Stomach (tissue), 9 donors: ENCODE measurements around the gene TACC3. TPM values are rescaled to one million over a fixed set of nuclear protein-coding genes. Genes with fewer than 3 reads are reported as not detected.

Source experiments
- DNase-seq, 2 donors: peaks; one replicate each; pipeline versions ENCODE4 v3.0.0 to v3.0.0-alpha.2; 2013 to 2019
- H3K27ac ChIP-seq, 5 donors: fragments of 200-600 bp in 4 of 5; sonication (generic) in 4 of 5; one replicate each; pipeline ENCODE4 v1.5.1; 2013 to 2019; ENCODE audit warnings: mild to moderate bottlenecking in 1 of 5, moderate library complexity in 1 of 5
- H3K27me3 ChIP-seq, 3 donors: fragments of 200-600 bp; sonication (generic); one replicate each; pipeline ENCODE4 v1.5.1; 2017 to 2019; ENCODE audit warnings: mixed run types in 1 of 3
- H3K36me3 ChIP-seq, 4 donors: fragments of 200-600 bp; sonication (generic); 1 replicate in 3 of 4; 2 replicates in 1 of 4; pipeline ENCODE4 v1.5.1; 2016 to 2019
- H3K4me1 ChIP-seq, 4 donors: fragments of 200-600 bp; sonication (generic); one replicate each; pipeline ENCODE4 v1.5.1; 2016 to 2019
- H3K4me3 ChIP-seq, 4 donors: fragments of 200-600 bp; sonication (generic) in 3 of 4; one replicate each; pipeline ENCODE4 v1.5.1; 2016 to 2019; ENCODE audit warnings: mild to moderate bottlenecking in 1 of 4
- H3K9me3 ChIP-seq, 4 donors: fragments of 200-600 bp; sonication (generic); one replicate each; pipeline ENCODE4 v1.5.1; 2016 to 2019
- EP300 ChIP-seq: sonication (generic); formaldehyde crosslinking; IDR thresholded peaks from one replicate; pipeline ENCODE4 v1.6.1; 2017; ENCODE audit warnings: antibody characterized with exemption
- POLR2A ChIP-seq, 4 donors: fragments of 450-650 bp; IDR thresholded peaks; one replicate each; pipeline ENCODE4 v1.6.1; 2016; ENCODE audit warnings: antibody characterized with exemption in 4 of 4, control low read depth in 2 of 4, mild to moderate bottlenecking in 1 of 4, moderate library complexity in 1 of 4
- POLR2AphosphoS5 ChIP-seq, 3 donors: sonication (generic); formaldehyde crosslinking; IDR thresholded peaks; one replicate each; pipeline ENCODE4 v1.6.1; 2016; ENCODE audit warnings: antibody characterized with exemption in 3 of 3
- WGBS, 5 donors: extraction: QIAGEN DNeasy Blood & Tissue Kit in 3 of 5; methylation state at CpG; one replicate each; pipeline versions ENCODE4 v1.1.5 to v1.1.7; 2013 to 2018; 5-methylcytosine and 5-hydroxymethylcytosine counted together
- intact Hi-C: fragments of 100-400 bp; cut with DNase I; formaldehyde crosslinking; loops from one replicate; pipeline ENCODE4 v1.15.1; 2023; ENCODE audit warnings: low total_unique reads
- polyA plus RNA-seq, 3 donors: library from polyadenylated mRNA; stranded (reverse); fragments of 200-250 nt; gene quantifications; one replicate each; pipeline ENCODE4 v1.2.3, GENCODE V29; 2013
- total RNA-seq, 5 donors: library from RNA; depleted of rRNA; stranded (reverse); fragments of >200 nt; gene quantifications; one replicate each; pipeline versions ENCODE4 v1.1.0 to v1.2.3, GENCODE V29; 2014 to 2016
- TF ChIP-seq, protein P1 (sequence below), 7 experiments: fragments of 450-650 bp in 4 of 7; fragments of 200-600 bp in 3 of 7; sonication (generic) in 3 of 7; IDR thresholded peaks; one replicate each; pipeline ENCODE4 v1.5.1; 2016 to 2019; ENCODE audit warnings: antibody characterized with exemption in 7 of 7, control low read depth in 2 of 7, mild to moderate bottlenecking in 1 of 7
- donor health status: healthy with polysubstance abuse.
- donor health status: Bipolar disorder and iron deficiency.
- donor health status: healthy.

The TACC3 gene
- total and polyA plus RNA-seq, 8 donors = 7.2 to 74.1 (median 24.8) TPM

DNA sequence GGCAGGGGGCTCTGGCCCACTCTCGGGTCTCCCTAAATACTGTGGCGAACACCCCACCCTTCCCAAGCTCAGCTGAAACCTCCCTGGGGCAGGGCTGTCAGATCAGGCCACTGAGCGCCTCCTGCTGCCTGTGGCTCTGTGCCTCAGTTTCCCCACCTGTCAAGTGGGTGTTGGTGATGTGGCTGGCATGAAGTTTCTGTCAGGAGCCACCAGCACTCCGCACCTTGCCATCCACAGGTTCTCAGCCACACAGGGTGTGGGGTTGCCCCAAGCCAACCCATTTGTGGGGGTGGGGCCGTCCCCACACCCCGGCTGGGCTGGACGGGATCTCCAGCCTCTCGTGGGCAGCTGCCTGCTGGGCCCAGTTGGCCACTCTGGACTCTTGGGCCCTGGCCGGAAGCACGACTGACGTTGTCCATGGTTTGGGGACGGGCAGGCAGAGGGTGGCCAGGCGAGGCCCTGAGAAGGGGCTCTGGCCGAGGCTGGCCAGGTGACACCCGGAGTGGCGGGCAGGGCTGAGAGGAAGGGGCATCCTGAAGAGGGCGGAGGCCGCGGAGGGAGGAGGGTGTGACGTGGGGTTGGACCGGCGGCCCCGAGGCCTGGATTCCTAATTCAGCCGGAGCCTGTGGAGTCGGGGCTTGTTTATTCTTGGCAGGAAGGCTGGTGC is 66.2 kb downstream of the TACC3 start:
- peak in 1 of 2 donors; percentile 50 for DNase-seq
- H3K27ac ChIP-seq = no peak overlapping the region
- H3K27me3 ChIP-seq = peaks cover 0 to 40% (median 2%) of the 10 kb centered on the region in 3 donors
- no peaks in the 10 kb centered on the region for H3K36me3 ChIP-seq
- no peaks in the 10 kb centered on the region for H3K9me3 ChIP-seq
- no peak overlapping the region for H3K4me3 ChIP-seq
- WGBS, 5 donors = 42 to 63% (median 58%) methylated on average over 13 to 25 of the region's 25 CpGs
- no peak for TF ChIP-seq POLR2A (IDR thresholded peaks at IDR 0.05)
- intact Hi-C loops = no loop called here
- H3K4me1 ChIP-seq = peaks cover 0 to 13% (median 10%) of the 10 kb centered on the region in 4 donors

GRCh38 chr4:1788254-1788973 is 67.1 kb downstream of the TACC3 start:
- WGBS, 5 donors = 60 to 79% (median 71%) methylated on average over 12 to 13 of the region's 13 CpGs
- peaks cover 0 to 44% (median 5%) of the 10 kb centered on the region in 3 donors for H3K27me3 ChIP-seq
- intact Hi-C loops = no loop called here

DNA sequence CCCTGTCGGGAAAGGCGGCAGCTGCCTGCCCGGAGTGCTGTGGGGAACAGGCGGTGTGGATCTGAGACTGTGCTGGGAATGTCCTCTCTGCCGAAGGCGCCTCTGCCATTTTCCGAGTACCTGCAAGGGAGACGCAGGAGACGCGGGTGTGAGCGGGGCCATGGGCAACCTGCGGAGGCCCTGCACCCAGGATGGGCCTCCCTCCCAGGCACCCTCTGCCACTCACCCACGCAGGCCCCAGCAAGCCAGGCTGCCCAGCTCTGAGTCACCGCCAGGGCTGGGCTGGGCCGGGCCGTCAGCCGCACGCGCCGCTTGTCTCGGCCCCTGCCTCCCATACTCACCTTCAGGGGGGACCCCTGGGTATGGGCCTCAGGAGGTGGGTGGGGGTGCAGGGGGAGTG is 68.2 kb downstream of the TACC3 start:
- TF ChIP-seq, protein P1, sequence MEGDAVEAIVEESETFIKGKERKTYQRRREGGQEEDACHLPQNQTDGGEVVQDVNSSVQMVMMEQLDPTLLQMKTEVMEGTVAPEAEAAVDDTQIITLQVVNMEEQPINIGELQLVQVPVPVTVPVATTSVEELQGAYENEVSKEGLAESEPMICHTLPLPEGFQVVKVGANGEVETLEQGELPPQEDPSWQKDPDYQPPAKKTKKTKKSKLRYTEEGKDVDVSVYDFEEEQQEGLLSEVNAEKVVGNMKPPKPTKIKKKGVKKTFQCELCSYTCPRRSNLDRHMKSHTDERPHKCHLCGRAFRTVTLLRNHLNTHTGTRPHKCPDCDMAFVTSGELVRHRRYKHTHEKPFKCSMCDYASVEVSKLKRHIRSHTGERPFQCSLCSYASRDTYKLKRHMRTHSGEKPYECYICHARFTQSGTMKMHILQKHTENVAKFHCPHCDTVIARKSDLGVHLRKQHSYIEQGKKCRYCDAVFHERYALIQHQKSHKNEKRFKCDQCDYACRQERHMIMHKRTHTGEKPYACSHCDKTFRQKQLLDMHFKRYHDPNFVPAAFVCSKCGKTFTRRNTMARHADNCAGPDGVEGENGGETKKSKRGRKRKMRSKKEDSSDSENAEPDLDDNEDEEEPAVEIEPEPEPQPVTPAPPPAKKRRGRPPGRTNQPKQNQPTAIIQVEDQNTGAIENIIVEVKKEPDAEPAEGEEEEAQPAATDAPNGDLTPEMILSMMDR (IDR thresholded peaks at IDR 0.05) = no peak
- Histone ChIP-seq H3K9me3 (no peaks in the 10 kb centered on the region), H3K36me3 (no peaks in the 10 kb centered on the region), H3K27me3 (peaks cover 2 to 46% (median 13%) of the 10 kb centered on the region in 3 donors), H3K4me3 (no peak overlapping the region), H3K27ac (no peak overlapping the region), H3K4me1 (peaks cover 10 to 25% (median 20%) of the 10 kb centered on the region in 4 donors)
- no peak for DNase-seq
- intact Hi-C loops = no loop called here
- WGBS, 5 donors = 81 to 90% (median 88%) methylated on average over 15 to 21 of the region's 21 CpGs

More at GRCh38 chr4:1788254-1788973, 67.1 kb downstream of the TACC3 start:
- Histone ChIP-seq H3K4me1 (peaks cover 0 to 16% (median 12%) of the 10 kb centered on the region in 4 donors), H3K27ac (no peak overlapping the region), H3K4me3 (no peak overlapping the region), H3K36me3 (no peaks in the 10 kb centered on the region), H3K9me3 (no peaks in the 10 kb centered on the region)
- DNase-seq = no peak
- TF ChIP-seq, protein P1 (IDR thresholded peaks at IDR 0.05) = no peak
- TF ChIP-seq POLR2A (IDR thresholded peaks at IDR 0.05) (no peak), POLR2AphosphoS5 (IDR thresholded peaks at IDR 0.05) (no peak), EP300 (no peak)

- intact Hi-C loops = no loop called here
- Histone ChIP-seq H3K27ac (no peak overlapping the region), H3K4me3 (no peak overlapping the region), H3K4me1 (peaks cover 14 to 27% (median 23%) of the 10 kb centered on the region in 4 donors), H3K36me3 (no peaks in the 10 kb centered on the region), H3K9me3 (no peaks in the 10 kb centered on the region), H3K27me3 (peaks cover 5 to 51% (median 18%) of the 10 kb centered on the region in 3 donors)
- WGBS, 5 donors = 74 to 90% (median 86%) methylated on average over 7 to 10 of the region's 10 CpGs
- DNase-seq = no peak
- TF ChIP-seq EP300 (no peak), POLR2AphosphoS5 (IDR thresholded peaks at IDR 0.05) (no peak), POLR2A (IDR thresholded peaks at IDR 0.05) (no peak)
- TF ChIP-seq, protein P1 (IDR thresholded peaks at IDR 0.05) = no peak
Observed at GRCh38 chr4:1790005-1790404, 68.7 kb downstream of the TACC3 start.
